A549 (cell line): Measurements from ENCODE around the gene NAA38.

ENCODE experiments used
- EP300 ChIP-seq, 2 experiments: fragments of >200 bp; sonication (Bioruptor Twin); formaldehyde crosslinking; IDR thresholded peaks; 2 replicates in 1 of 2; 3 replicates in 1 of 2; pipeline ENCODE4 v1.6.1; 2016 to 2017
- ESRRA ChIP-seq: fragments of 150-350 bp; IDR thresholded peaks from 2 replicates; pipeline ENCODE4 v1.6.1; 2014; ENCODE audit warnings: mild to moderate bottlenecking, low read length, borderline replicate concordance
- HDAC2 ChIP-seq: fragments of 200-600 bp; sonication (generic); IDR thresholded peaks from 2 replicates; pipeline ENCODE4 v1.6.1; 2016
- JUN ChIP-seq, 2 experiments: fragments of >200 bp; sonication (Bioruptor Twin); formaldehyde crosslinking; IDR thresholded peaks; 2 replicates in 1 of 2; 3 replicates in 1 of 2; pipeline ENCODE4 v1.6.1; 2016 to 2017
- NR3C1 ChIP-seq: fragments of >200 bp; sonication (Bioruptor Twin); formaldehyde crosslinking; IDR thresholded peaks from 3 replicates; pipeline ENCODE4 v1.6.1; 2017
- POLR2A ChIP-seq: IDR thresholded peaks from 2 replicates; pipeline ENCODE4 v1.6.1; 2012; ENCODE audit warnings: mild to moderate bottlenecking, low read length
- RAD21 ChIP-seq, 2 experiments: fragments of >200 bp in 1 of 2; sonication (Bioruptor Twin) in 1 of 2; formaldehyde crosslinking in 1 of 2; IDR thresholded peaks in 1 of 2; conservative IDR thresholded peaks in 1 of 2; 2 replicates in 1 of 2; 3 replicates in 1 of 2; pipeline ENCODE4 v1.6.1; 2012 to 2018; ENCODE audit warnings: inconsistent platforms in 1 of 2
- SREBF2 ChIP-seq: fragments of 450-650 bp; IDR thresholded peaks from 2 replicates; pipeline ENCODE4 v1.6.1; 2014; ENCODE audit warnings: mild to moderate bottlenecking, moderate library complexity
- ZSCAN20 ChIP-seq: fragments of 250-450 bp; sonication (Bioruptor Pico); IDR thresholded peaks from 2 replicates; pipeline ENCODE4 v1.8.0; 2022; ENCODE audit warnings: mild to moderate bottlenecking, moderate library complexity
- TF ChIP-seq, protein P1 (sequence below): fragments of >200 bp; sonication (Bioruptor Twin); formaldehyde crosslinking; IDR thresholded peaks from 3 replicates; pipeline ENCODE4 v1.5.1; 2016

DNA sequence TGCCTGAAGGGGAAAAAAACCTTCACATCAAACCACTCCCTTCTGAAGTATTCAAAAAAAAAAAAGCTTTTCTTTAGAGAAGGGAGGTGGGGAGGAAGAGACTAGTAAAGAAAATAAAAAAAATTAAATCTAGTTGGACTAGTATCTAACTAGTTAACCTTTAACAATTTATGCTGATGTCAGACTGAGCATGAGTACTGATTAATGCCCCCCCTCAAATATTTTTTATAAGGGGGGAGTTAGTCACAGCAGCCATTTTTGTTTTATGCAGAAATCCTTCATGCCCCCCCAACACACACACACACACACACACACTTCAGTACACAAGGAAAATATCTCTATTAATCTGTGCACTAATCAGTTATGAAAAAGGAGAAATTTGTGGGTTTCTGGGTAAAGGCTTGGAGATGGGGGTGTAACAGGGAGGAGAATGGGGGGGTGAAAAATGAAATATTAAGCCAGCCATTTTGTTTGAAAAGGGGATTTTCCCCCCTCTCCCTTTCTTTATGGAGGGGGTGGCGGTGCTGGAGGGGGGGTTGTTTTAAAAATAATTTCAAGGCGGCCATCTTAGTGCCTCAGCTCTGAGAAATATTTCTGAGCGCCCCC lies 26.5 kb upstream of the NAA38 start:
- TF ChIP-seq HDAC2 (no peak), SREBF2 (no peak), NR3C1 (no peak), POLR2A (no peak), EP300 (IDR thresholded peaks at IDR 0.05) (no peak), JUN (IDR thresholded peaks at IDR 0.05) (peak in 1 of 2 experiments; percentile 28; a peak in 1 of 5 replicates), RAD21 (conservative IDR thresholded peaks at IDR 0.05 in 1 of 2, IDR thresholded peaks at IDR 0.05 in 1 of 2) (no peak), ESRRA (no peak), ZSCAN20 (no peak)
- TF ChIP-seq, protein P1, sequence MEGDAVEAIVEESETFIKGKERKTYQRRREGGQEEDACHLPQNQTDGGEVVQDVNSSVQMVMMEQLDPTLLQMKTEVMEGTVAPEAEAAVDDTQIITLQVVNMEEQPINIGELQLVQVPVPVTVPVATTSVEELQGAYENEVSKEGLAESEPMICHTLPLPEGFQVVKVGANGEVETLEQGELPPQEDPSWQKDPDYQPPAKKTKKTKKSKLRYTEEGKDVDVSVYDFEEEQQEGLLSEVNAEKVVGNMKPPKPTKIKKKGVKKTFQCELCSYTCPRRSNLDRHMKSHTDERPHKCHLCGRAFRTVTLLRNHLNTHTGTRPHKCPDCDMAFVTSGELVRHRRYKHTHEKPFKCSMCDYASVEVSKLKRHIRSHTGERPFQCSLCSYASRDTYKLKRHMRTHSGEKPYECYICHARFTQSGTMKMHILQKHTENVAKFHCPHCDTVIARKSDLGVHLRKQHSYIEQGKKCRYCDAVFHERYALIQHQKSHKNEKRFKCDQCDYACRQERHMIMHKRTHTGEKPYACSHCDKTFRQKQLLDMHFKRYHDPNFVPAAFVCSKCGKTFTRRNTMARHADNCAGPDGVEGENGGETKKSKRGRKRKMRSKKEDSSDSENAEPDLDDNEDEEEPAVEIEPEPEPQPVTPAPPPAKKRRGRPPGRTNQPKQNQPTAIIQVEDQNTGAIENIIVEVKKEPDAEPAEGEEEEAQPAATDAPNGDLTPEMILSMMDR: no peak
